ELF-1 (cell line): ENCODE measurements around the gene ATP5MG.

Experiments used
- DNase-seq: peaks from one replicate; pipeline ENCODE4 v3.0.0-alpha.2; 2016; ENCODE audit warnings: low read depth, low spot score

The ATP5MG gene

GRCh38 chr11:118441770-118442275 lies 40.4 kb downstream of the ATP5MG start:
- no peak for DNase-seq

DNA sequence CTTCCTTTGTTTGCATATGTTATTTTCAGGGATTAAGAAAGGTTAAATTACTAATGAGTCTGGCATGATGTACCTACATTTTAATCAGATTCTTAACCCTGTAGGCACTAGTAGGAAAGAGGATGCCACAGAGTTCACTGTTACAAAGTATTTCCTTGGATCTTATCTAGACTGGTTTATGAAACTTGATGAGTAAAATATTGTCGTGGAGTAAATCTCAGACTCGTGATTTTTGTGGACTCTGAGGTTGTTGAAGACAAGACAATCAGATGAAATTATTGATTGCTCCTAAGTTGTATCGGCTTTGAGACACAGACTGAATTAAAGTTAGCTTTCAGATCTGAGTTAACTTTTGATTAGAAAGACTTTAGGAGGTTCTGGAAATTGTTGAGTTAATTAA lies 40.9 kb downstream of the ATP5MG start:
- DNase-seq = no peak

GRCh38 chr11:118442908-118443589 lies 41.6 kb downstream of the ATP5MG start:
- no peak for DNase-seq

- no peak for DNase-seq
These were observed 42.3 kb downstream of the ATP5MG start for GRCh38 chr11:118443590-118444218.

DNA sequence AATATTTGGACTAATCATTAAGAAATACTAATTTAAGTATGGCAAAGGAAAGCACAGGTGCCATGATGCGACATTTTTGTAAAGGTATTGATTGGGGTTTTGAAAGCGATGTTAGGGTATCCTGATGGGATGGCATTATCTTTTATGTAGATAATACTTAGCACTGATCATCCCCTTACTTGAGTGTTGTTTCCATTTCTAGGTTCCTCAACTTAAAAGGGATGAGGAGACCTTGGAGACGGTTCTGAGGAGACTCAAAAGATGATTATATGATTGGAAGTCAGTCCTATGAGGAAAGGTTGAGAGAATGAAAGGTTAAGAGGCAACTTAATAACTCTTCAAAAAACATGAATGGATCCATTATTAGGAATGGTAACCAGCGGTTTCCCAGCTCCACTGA lies 46.0 kb downstream of the ATP5MG start:
- DNase-seq = no peak

DNA sequence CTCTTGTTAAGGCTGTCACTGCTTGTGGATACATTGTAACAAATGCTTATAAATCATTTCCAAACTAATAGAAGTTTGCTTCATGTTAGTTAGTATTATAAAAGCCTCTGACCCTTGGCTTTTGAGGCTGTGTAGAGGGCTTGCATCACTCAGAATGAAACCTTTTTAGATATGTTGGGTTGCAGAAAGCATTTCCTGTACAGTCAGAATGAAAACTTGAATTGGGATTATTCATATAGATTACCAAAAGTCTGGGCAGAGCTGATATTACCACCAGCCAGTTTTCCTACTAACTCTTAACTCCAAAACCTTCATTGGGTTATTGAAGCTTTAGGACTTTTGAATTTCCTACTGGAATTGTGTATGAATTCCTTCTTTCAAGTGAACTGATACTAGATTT lies 46.9 kb downstream of the ATP5MG start:
- no peak for DNase-seq

GRCh38 chr11:118449316-118449918 lies 48.0 kb downstream of the ATP5MG start:
- DNase-seq = no peak

DNA sequence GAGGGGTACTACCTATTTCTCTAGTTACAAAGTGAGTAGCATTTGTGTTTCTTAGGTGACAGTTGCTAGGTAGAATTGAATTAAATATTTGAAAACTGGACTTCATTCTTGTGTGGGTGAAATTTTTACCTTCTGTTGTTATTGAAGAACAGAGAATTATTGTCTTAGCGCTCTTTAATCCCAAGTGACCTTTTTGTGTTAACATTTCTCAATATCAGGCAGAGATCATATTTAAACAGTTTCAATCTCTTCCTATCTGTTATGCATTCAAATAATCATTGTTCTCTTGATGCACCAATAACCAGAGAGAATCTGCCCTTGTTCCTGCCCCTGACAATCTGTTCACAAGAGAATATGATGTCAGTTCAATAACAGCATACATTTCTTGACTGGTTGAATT lies 49.0 kb downstream of the ATP5MG start:
- no peak for DNase-seq
